ENCODE results near the gene KDM8. TPM values are rescaled to one million over a fixed set of nuclear protein-coding genes. Genes with fewer than 3 reads are reported as not detected.
A peak's percentile ranks its signal among the peaks of the same experiment; 100 is the strongest.
"Not testable (repeated sequence)": the region's sequence is repeated elsewhere in the genome, so short reads cannot be mapped to it uniquely, and the experiment has no call there.

The KDM8 gene
- polyA plus RNA-seq, 1 donor = 10.6 TPM

GRCh38 chr16:27190316-27190871, 12.9 kb upstream of the KDM8 start:
- DNase-seq = no peak

DNA sequence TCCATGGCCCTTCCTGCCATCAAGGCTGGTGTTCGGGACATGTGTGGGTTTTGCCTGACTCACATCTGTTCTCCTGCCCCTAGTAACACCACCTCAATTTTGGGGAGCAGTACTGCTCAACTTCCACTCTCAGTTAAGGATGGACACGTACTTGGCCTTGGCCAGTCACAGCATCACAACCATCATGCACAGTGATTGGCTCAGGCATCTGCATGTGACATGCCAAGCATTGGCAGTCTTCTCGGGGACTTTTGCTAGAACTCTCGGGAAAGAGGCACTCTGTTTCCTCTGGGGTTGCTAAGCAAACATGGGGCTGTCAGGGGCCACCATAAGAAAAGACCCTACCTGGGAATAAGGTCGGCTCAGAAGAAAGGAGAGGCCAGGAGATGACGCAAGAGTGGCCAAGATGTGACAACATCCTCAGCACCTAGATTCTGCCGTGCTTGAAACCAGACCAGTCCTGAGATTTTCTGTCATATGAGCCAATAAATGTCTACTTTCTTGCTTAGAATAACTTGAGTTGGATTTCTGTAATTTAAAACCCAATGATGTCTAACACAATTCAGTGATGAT, 11.9 kb upstream of the KDM8 start:
- no peak for DNase-seq

DNA sequence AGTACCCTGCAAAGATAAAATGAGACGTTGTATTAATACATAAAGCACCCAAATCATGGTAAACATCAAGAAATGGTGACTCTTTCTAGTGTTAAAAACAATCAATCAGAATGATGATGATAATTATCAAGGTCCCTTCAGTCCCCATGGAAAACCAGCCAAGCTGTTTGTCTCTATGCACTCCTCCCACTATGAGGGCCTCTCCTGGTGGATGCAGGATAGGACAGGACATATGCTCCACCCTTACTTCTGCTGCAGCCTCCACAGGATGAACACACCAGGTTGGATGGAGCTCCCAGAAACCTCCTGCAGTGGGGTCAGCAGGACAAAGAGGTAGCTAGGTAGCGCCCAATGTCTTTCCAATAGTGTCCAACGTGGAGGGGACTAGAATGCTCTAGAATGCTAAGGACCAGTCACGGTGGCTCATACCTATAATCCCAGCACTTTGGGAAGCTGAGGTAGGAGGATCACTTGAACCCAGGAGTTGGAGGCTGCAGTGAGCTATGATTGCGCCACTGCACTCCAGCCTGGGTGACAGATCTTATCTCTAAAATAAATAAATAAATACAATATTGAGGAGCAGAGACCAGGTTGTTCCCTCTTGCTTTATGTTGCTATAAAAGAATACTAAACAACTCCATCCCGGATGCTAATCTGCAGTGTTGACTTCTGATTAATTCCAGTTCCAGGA, 9.9 kb upstream of the KDM8 start:
- DNase-seq = no peak

DNA sequence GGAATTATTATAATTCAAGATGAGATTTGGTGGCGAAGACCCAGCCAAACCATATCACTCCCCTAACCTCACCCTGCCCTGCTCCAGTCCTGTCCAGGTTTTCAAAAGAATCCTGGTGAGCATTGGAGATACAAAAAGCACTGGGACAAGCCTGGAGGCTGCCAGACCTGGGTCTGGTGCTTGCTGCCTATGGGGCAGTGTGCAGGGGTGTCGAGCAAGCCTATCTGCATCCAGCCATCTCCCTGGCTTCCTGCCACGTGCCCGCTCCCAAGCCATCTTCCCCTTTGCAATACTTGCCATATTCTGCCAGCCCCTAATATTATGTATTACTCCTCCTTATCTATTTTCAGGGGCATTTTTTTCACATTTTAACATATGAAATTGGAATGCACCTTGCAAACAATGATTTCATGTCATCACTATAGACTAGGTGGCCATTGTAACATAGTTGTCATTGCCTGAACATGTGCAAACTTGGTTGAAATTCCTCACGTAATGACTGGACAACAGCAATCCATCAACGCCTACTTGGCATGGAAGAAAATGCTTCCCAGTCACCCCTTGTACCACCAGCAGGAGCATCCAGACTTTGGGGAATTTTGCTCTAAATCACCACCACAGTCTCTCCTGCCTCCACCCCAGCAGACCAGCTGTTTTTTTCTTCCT, 8.1 kb upstream of the KDM8 start:
- DNase-seq = no peak

- no peak for DNase-seq
Observed at GRCh38 chr16:27195941-27196595, 7.3 kb upstream of the KDM8 start.

DNA sequence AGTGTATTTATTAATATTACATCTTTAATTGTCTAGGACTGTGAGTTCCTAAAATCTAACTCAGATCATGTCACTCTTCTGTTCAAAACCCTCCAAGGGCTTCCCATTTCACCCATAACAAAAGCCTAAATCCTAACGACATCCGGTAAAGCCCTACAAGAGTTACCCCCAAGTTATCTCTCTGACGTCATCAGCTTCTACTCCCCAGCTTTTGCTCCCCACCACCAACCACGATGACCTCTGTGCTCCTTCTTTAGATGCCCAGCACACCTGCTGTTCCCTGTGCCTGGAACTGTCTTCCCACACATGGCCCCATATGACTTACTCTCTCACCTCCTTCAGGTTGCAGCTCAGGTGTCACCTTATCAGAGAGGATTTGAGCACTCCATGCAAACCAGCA, 6.3 kb upstream of the KDM8 start:
- DNase-seq = no peak

GRCh38 chr16:27198451-27199234, 4.7 kb upstream of the KDM8 start:
- DNase-seq = no peak

DNA sequence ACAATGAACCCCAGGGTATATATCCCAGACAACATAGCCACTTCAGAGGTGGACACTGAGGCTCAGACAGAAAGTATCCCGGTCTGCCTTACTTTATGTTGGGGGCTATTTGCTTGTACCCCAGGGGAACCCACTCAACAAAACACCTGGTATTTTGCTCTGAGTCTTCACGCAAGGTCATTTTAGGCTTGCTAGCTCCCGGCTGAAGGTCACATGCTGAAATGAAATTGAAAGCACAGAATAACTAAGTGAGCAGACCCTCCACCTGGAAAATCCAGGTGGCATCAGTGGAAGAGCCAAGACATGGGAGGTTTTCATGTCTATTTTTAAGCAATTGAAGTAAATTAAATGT, 4.1 kb upstream of the KDM8 start:
- DNase-seq = no peak

DNA sequence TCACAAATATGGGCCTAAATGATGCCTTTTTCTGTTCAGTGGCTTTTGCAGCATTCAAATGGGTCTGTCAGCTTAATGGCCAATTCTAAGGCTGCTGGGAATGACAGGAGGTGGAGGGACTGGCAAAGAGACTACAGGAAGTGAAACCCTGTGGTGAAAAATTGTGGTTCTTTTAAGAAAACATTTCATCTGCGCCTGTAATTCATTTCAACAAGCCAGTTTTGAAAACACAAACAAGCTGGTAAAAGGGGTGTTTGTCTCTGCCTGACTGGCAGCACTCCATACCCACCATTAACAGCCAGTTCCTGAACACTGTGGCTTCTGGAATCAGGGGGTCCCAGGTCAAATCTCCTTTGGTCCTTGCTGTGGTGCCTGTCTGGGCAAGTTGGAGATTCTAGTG, 3.6 kb upstream of the KDM8 start:
- no peak for DNase-seq

GRCh38 chr16:27200914-27201313, 2.4 kb upstream of the KDM8 start:
- DNase-seq = not testable (repeated sequence)

GRCh38 chr16:27202923-27203506, 311 bp upstream of the KDM8 start:
- DNase-seq = no peak

GRCh38 chr16:27204312-27204915, 1.1 kb downstream of the KDM8 start:
- no peak for DNase-seq

DNA sequence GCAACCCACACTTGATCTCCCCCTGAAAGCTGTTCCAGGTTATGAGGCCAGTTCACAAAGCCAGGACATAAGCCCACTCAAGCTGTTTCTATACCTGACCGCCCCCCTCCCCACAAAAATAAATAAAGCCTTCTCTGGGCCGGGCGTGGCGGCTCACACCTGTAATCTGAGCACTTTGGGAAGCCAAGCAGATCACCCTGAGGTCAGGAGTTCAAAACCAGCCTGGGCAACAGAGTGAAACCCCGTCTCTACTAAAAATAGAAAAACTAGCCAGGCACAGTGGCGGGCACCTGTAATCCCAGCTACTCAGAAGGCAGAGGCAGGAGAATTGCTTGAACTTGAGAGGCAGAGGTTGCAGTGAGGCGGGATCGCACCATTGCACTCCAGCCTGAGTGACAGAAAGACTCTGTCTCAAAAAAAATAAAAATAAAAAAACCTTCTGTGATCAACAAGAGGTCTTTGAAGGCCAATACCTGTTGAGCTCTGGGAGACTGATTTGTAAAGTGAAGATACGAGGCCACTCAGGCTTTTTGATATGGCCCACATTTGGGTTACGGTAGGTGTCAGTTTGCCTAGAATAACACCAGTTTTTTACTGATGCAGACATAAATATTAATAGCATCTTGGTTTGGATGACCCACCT, 2.2 kb downstream of the KDM8 start:
- DNase-seq = peak; percentile 45

DNA sequence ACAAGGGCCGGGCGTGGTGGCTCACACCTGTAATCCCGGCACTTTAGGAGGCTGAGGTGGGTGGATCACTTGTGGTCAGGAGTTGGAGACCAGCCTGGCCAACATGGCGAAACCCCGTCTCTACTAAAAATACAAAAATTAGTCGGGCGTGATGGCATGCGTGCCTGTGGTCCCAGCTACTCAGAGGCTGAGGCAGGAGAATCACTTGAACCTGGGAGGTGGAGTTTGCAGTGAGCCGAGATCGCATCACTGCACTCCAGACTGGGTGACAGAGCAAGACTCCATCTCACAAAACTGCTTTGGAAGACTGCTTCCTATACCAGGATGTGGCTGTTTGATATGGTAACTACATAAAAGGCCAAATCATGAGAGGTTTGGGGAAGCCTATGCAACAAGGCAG, 3.8 kb downstream of the KDM8 start:
- not testable (repeated sequence) for DNase-seq

- DNase-seq = no peak
Observed at GRCh38 chr16:27208081-27208680, 4.9 kb downstream of the KDM8 start.

GRCh38 chr16:27208796-27209195, 5.5 kb downstream of the KDM8 start:
- DNase-seq = no peak

DNA sequence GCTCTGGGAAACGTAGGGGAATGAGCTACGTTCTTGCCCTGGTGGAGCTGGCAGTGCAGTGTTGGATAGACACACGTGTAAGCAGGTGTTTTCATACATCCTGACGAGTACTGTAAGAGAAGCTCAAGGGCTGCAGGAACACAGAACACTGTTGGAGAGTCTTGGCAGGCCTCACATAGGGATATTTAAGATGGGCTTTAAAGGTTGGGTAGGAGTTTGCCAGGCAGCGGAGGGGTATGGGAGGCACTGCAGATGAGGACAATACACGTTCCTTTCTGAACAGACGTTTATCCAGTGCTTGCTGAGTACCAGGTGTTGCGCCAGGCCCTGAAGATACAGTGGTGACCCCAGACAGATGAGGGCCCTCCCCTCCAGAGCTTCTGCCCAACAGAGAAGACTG, 6.3 kb downstream of the KDM8 start:
- DNase-seq = no peak

DNA sequence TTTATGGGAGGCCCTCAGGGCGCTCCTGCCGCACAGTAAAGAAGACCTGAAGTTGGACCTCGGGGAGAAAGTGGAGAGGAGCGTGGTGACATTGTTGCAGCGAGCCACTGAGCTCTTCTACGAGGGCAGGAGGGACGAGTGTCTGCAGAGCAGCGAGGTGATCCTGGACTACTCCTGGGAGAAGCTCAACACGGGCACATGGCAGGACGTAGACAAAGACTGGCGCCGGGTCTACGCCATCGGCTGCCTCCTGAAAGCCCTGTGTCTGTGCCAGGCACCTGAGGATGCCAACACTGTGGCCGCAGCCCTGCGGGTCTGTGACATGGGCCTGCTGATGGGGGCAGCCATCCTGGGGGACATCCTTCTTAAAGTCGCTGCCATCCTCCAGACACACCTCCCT, 6.8 kb downstream of the KDM8 start:
- DNase-seq = no peak

- DNase-seq = no peak
Observed at GRCh38 chr16:27211026-27211425, 7.7 kb downstream of the KDM8 start.

Data from left kidney (tissue), 2 donors.